Kidney (tissue), 14 donors: ENCODE data around the gene RIMBP2. TPM values are rescaled to one million over a fixed set of nuclear protein-coding genes. Genes with fewer than 3 reads are reported as not detected.

Experiments
- DNase-seq, 5 donors: peaks; one replicate each; pipeline ENCODE4 v3.0.0-alpha.2; 2013 to 2020
- FAIRE-seq: peaks from 2 replicates; lab custom pipeline; 2012; peaks lifted over from hg19 to GRCh38; lab: Jason Lieb, UNC
- H3K27ac ChIP-seq, 2 donors: one replicate each; pipeline ENCODE4 v1.7.0; 2013; ENCODE audit warnings: low read depth in 2 of 2, low read length in 2 of 2, inconsistent platforms in 1 of 2
- H3K27me3 ChIP-seq: one replicate; pipeline ENCODE4 v1.7.1; 2013; ENCODE audit warnings: low read length, inconsistent platforms; ENCODE audit not compliant: control insufficient read depth, insufficient read depth
- H3K36me3 ChIP-seq, 3 donors: one replicate each; pipeline versions ENCODE4 v1.7.0 to v1.7.1; 2013; ENCODE audit warnings: low read length in 3 of 3, control low read depth in 1 of 3, inconsistent platforms in 1 of 3; ENCODE audit not compliant: insufficient read depth in 3 of 3, control insufficient read depth in 2 of 3
- H3K4me1 ChIP-seq, 3 donors: one replicate each; pipeline versions ENCODE4 v1.7.0 to v1.7.1; 2013; ENCODE audit warnings: low read length in 3 of 3, inconsistent platforms in 1 of 3, low read depth in 1 of 3; ENCODE audit not compliant: control insufficient read depth in 2 of 3, insufficient read depth in 2 of 3
- H3K4me3 ChIP-seq, 3 donors: one replicate each; pipeline versions ENCODE4 v1.7.0 to v1.8.1; 2013; ENCODE audit warnings: low read length in 3 of 3, control low read depth in 1 of 3, inconsistent platforms in 1 of 3
- H3K9ac ChIP-seq, 3 donors: one replicate each; pipeline versions ENCODE4 v1.7.0 to v1.7.1; 2013; ENCODE audit warnings: low read length in 3 of 3, control low read depth in 1 of 3, inconsistent platforms in 1 of 3
- H3K9me3 ChIP-seq, 3 donors: one replicate each; pipeline versions ENCODE4 v1.7.0 to v1.7.1; 2013; ENCODE audit warnings: low read length in 3 of 3, control low read depth in 1 of 3, inconsistent platforms in 1 of 3; ENCODE audit not compliant: control insufficient read depth in 2 of 3, insufficient read depth in 1 of 3
- CTCF ChIP-seq: IDR thresholded peaks from 3 replicates; pipeline ENCODE4 v1.5.1; 2012; ENCODE audit warnings: mild to moderate bottlenecking, moderate library complexity, borderline replicate concordance; ENCODE audit not compliant: insufficient read depth; ENCODE audit errors: extremely low read depth
- intact Hi-C: fragments of 100-400 bp; cut with DNase I; formaldehyde crosslinking; loops from one replicate; pipeline ENCODE4 v1.11.1; 2022
- polyA plus RNA-seq: library from polyadenylated mRNA; stranded (reverse); fragments of 350-450 nt; fragmentation: Illumina TruSeq; extraction: RNeasy Lipid Tissue Mini Kit (QIAGEN cat#74804); gene quantifications from one replicate; pipeline ENCODE4 v1.2.3, GENCODE V29; 2014; ENCODE audit warnings: low read depth, low replicate concordance; ENCODE audit not compliant: insufficient read depth
- total RNA-seq: library from RNA; stranded (reverse); fragmentation: NEBNext Ultra II Directional; extraction: Animal tissue kit (Norgen Biotek cat#: 25700); gene quantifications from one replicate; pipeline ENCODE4 v1.2.1, GENCODE V29; 2021
- donor health status: control.
- donor health status: control.
- donor health status: control.
- donor health status: control.
- donor health status: control.
- donor health status: DM: yes; HTN: yes; CAD: no.
- donor health status: Normal renal cell carcinoma (clear cell type).

RIMBP2 gene
- total and polyA plus RNA-seq, 2 donors from 2014 or later = 2.8 to 51.7 TPM

GRCh38 chr12:130382818-130383217, 333.3 kb downstream of the RIMBP2 start:
- Histone ChIP-seq H3K4me1 (no peaks in the 10 kb centered on the region), H3K9ac (no peak overlapping the region), H3K27ac (no peak overlapping the region), H3K4me3 (no peak overlapping the region), H3K27me3 (no peaks in the 10 kb centered on the region), H3K36me3 (no peaks in the 10 kb centered on the region), H3K9me3 (no peaks in the 10 kb centered on the region)
- FAIRE-seq = no peak
- no peak for DNase-seq
- TF ChIP-seq CTCF = no peak
- intact Hi-C loops = no loop called here

GRCh38 chr12:130375296-130376287, 340.5 kb downstream of the RIMBP2 start:
- no peak for DNase-seq

GRCh38 chr12:130374083-130374482, 342.0 kb downstream of the RIMBP2 start:
- FAIRE-seq (no peak), DNase-seq (no peak)
- TF ChIP-seq CTCF = no peak
- Histone ChIP-seq H3K27ac (no peak overlapping the region), H3K4me3 (no peak overlapping the region), H3K27me3 (no peaks in the 10 kb centered on the region), H3K36me3 (no peaks in the 10 kb centered on the region), H3K4me1 (no peaks in the 10 kb centered on the region), H3K9ac (no peak overlapping the region), H3K9me3 (no peaks in the 10 kb centered on the region)
- intact Hi-C loops = no loop called here

More at GRCh38 chr12:130375296-130376287, 340.5 kb downstream of the RIMBP2 start:
- no peaks in the 10 kb centered on the region for H3K27me3 ChIP-seq
- no peak for TF ChIP-seq CTCF
- H3K9me3 ChIP-seq = no peaks in the 10 kb centered on the region
- no peak overlapping the region for H3K4me3 ChIP-seq
- no peak for FAIRE-seq
- intact Hi-C loops = no loop called here
- H3K4me1 ChIP-seq = no peaks in the 10 kb centered on the region
- H3K9ac ChIP-seq = no peak overlapping the region
- H3K27ac ChIP-seq = no peak overlapping the region
- H3K36me3 ChIP-seq = no peaks in the 10 kb centered on the region
